ENCODE measurements around the gene HIPK1.
"Not testable (repeated sequence)": the region's sequence is repeated elsewhere in the genome, so short reads cannot be mapped to it uniquely, and the experiment has no call there.

HIPK1 gene

DNA sequence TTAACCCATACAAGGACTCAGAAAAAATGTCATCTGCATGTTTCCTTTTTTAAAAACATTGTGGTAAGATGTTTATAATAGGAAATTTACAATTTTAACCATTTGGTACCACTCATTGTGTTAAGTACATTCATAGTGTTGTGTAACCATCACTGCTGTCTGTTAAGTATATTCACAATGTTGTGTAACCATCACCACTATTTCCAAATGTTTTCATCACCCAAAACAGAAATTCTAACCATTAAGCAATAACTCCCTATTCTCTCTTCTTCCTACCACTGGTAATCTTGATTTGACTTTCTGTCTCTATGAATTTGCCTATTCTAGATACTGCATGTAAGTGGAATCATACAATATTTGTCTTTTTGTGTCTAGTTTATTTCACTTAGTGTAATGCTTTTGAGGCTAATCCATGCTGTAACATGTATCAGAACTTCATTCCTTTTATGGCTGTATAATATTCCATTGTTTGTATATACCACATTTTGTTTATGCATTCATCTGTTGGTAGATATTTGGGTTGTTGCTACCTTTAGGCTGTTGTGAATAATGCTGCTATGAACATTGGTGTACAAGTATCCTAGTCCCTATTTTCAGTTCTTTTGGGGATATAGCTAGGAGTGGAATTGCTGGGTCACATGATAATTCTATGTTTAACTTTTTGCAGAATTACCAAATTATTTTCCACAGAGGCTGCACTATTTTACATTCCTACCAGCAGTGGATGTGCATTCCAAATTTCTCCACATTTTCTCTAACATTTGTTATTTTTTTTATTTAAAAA, 14.1 kb downstream of the HIPK1 start:
- TF ChIP-seq, protein P1, sequence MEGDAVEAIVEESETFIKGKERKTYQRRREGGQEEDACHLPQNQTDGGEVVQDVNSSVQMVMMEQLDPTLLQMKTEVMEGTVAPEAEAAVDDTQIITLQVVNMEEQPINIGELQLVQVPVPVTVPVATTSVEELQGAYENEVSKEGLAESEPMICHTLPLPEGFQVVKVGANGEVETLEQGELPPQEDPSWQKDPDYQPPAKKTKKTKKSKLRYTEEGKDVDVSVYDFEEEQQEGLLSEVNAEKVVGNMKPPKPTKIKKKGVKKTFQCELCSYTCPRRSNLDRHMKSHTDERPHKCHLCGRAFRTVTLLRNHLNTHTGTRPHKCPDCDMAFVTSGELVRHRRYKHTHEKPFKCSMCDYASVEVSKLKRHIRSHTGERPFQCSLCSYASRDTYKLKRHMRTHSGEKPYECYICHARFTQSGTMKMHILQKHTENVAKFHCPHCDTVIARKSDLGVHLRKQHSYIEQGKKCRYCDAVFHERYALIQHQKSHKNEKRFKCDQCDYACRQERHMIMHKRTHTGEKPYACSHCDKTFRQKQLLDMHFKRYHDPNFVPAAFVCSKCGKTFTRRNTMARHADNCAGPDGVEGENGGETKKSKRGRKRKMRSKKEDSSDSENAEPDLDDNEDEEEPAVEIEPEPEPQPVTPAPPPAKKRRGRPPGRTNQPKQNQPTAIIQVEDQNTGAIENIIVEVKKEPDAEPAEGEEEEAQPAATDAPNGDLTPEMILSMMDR (IDR thresholded peaks at IDR 0.05; ENCODE audit: insufficient read depth, missing control alignments), result no peak
- no peak for DNase-seq (ENCODE audit: insufficient read length, low spot score)
- FAIRE-seq, result no peak

DNA sequence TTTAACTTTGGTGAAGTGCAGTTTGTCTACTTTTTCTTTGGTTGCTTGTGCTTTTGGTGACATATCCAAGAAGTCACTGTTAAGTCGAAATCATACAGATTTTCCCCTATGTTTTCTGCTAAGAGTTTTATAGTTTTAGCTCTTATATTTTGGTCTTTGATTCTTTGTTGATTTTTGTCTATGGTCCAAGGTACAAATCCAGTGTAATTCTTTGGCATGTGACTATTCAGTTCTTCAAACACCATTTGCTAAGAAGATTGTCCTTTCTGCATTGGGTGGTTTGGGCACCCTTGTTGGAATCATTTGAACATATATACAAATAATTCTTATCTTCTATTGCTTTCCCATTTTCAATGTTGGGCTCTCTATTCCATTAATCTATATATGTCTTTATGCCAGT, 16.2 kb downstream of the HIPK1 start:
- DNase-seq (ENCODE audit: insufficient read length, low spot score), result no peak
- TF ChIP-seq, protein P1 (IDR thresholded peaks at IDR 0.05; ENCODE audit: insufficient read depth, missing control alignments), result no peak
- no peak for FAIRE-seq

DNA sequence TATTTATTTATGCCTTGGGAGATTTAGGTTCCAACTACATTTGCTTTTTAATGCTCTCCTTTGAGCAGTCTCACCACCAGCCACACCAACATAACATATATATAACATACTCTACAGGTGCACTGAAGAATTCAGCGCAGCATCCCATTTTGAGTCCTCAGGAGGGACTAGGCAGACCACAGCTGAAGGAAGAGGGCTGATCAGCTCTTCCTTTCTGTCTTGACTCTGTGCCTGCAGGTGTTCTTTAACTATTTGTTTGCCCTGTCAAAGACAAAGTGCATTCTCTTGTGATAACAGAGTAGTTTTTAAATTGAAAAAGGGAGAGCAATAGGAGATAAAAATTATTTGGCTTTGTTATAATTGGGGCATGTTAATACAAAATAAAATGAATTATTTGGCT, 17.0 kb downstream of the HIPK1 start:
- no peak for FAIRE-seq
- no peak for DNase-seq (ENCODE audit: insufficient read length, low spot score)

GRCh38 chr1:113946678-113947387, 17.7 kb downstream of the HIPK1 start:
- peak; percentile 78 for FAIRE-seq
- TF ChIP-seq, protein P1 (IDR thresholded peaks at IDR 0.05; ENCODE audit: insufficient read depth, missing control alignments), result no peak
- peak; percentile 47 for DNase-seq (ENCODE audit: insufficient read length, low spot score)

More for the DNA sequence above, 17.0 kb downstream of the HIPK1 start:
- TF ChIP-seq, protein P1 (IDR thresholded peaks at IDR 0.05; ENCODE audit: insufficient read depth, missing control alignments), result no peak

DNA sequence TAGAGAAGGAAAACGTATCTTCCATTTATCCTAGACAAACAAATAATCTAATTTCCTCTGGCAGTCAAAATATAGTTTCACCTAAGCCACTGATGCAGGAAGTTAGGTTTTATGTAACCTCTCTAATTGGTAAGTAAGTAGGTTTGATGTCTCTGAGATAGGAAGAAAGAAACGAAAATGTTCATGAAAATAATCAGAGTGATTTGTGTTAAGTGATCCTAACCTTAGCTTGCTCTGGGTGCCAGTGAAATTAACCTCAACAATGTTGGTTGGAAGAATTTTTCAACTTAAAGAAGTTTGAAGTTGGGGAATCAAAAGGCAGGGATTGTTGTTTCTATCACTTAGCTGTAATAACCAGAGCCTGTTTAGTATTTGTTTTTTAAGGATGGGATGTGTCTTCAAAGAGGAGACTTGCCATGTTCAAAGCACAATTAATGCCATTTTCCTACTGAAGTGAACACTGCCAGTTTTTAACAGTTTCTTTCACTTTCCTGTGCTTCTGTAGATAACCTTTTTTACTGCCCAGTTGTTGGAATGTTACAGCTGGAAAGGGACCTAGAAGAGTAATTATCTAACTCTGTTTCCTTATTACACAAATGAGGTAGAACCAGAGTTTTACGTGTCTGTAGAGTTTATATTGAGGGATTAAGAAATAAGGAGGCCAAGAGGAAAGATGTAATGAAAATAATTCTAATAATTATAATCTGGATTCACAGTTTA, 18.4 kb downstream of the HIPK1 start:
- TF ChIP-seq, protein P1 (IDR thresholded peaks at IDR 0.05; ENCODE audit: insufficient read depth, missing control alignments), result no peak
- DNase-seq (ENCODE audit: insufficient read length, low spot score) (no peak), FAIRE-seq (no peak)

DNA sequence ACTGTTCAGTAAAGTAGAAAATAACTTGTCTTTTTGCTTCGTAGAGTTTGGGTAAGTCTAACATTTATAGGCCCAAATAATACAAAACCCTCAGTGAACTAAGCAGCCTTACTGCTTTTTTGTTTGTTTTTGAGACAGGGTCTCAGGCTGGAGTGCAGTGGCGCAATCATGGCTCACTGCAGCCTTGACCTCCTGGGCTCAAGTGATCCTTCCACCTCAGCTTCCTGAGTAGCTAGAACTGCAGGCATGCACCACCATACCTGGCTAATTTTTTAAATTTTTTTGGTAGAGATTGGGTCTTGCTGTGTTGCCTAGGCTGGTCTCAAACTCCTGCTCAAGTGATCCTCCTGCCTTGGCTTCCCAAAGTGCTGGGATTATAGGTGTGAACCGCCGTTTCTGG, 19.0 kb downstream of the HIPK1 start:
- not testable (repeated sequence) for FAIRE-seq; DNase-seq (ENCODE audit: insufficient read length, low spot score)

DNA sequence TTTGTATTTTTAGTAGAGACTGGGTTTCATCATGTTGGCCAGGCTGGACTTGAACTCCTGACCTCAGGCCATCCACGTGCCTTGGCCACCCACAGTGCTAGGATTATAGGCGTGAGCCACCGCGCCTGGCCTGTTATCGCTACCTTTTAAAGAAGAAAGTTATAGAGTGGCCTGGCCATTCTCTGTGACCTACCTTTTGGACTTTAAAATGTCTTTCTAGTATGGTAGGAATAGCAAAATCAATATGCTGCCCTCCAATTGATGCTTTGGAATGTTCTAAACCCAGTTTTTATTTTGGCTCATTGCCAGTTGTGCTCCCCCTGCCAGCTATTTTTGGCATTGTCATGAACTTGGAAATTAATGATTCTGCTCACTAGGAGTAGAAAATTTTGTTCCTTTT, 19.9 kb downstream of the HIPK1 start:
- FAIRE-seq (no peak), DNase-seq (ENCODE audit: insufficient read length, low spot score) (no peak)
- TF ChIP-seq, protein P1 (IDR thresholded peaks at IDR 0.05; ENCODE audit: insufficient read depth, missing control alignments), result peak; percentile 11
